K562 (cell line): ENCODE results near the gene GRIPAP1. TPM values are rescaled to one million over a fixed set of nuclear protein-coding genes. Genes with fewer than 3 reads are reported as not detected.

Experiments
- CHCHD3 ChIP-seq: fragments of 250-450 bp; sonication (Bioruptor Pico); IDR thresholded peaks from 2 replicates; pipeline ENCODE4 v2.1.2; 2022; ENCODE audit warnings: mild to moderate bottlenecking
- HCFC1 ChIP-seq: IDR thresholded peaks from 2 replicates; pipeline ENCODE4 v1.6.1; 2012; ENCODE audit warnings: low read depth, low read length, improper control_type of control experiment
- HLTF ChIP-seq: fragments of 450-650 bp; IDR thresholded peaks from 2 replicates; pipeline ENCODE4 v1.6.1; 2016
- PHB2 ChIP-seq: fragments of 450-650 bp; IDR thresholded peaks from 2 replicates; pipeline ENCODE4 v1.6.1; 2017; ENCODE audit warnings: low read depth
- PML ChIP-seq: IDR thresholded peaks from 2 replicates; pipeline ENCODE4 v1.6.1; 2012; ENCODE audit warnings: low read length, inconsistent platforms
- SIRT6 ChIP-seq: IDR thresholded peaks from one replicate; pipeline ENCODE4 v1.6.1; 2012; ENCODE audit warnings: low read depth, mild to moderate bottlenecking, control low read depth, inconsistent platforms, low read length, moderate library complexity
- STAG1 ChIP-seq: sonication (generic); formaldehyde crosslinking; IDR thresholded peaks from 2 replicates; pipeline ENCODE4 v1.5.0; 2020; ENCODE audit warnings: missing genetic modification reagents, borderline replicate concordance
- TCFL5 ChIP-seq: fragments of 250-450 bp; sonication (Bioruptor Pico); conservative IDR thresholded peaks from 2 replicates; pipeline ENCODE4 v1.6.1; 2021; ENCODE audit warnings: mild to moderate bottlenecking, moderate library complexity, matching md5 sums
- polyA plus RNA-seq, 8 experiments: library from polyadenylated mRNA; depleted of rRNA in 4 of 8; stranded (reverse) in 5 of 8; unstranded in 3 of 8; fragments of >200 nt; fragmentation: Nextera tagmentation in 2 of 8; fragmentation: Illumina TruSeq in 1 of 8; extraction: Ambion mirVana in 2 of 8; extraction: Trizol in 1 of 8; gene quantifications; 2 replicates each; pipeline versions ENCODE4 v1.2.1 to v1.2.3, GENCODE V29; 2011 to 2014; ENCODE audit warnings: inconsistent platforms in 1 of 8, missing spikeins in 1 of 8
- total RNA-seq, 7 experiments: library from RNA; depleted of rRNA in 6 of 7; stranded (reverse); fragments of >200 nt in 6 of 7; fragmentation: Illumina TruSeq in 2 of 7; extraction: Trizol in 2 of 7; gene quantifications; 2 replicates each; pipeline versions ENCODE4 v1.2.1 to v1.2.3, GENCODE V29; 2011 to 2021; ENCODE audit warnings: low replicate concordance in 1 of 7
- TF ChIP-seq, protein P1 (sequence below): fragments of 450-650 bp; IDR thresholded peaks from 2 replicates; pipeline ENCODE4 v1.6.1; 2016; ENCODE audit warnings: low read depth
- TF ChIP-seq, protein P2 (sequence below): fragments of 200-600 bp; sonication (generic); IDR thresholded peaks from one replicate; pipeline ENCODE4 v1.6.1; 2012; ENCODE audit warnings: mild to moderate bottlenecking, low read depth, low read length, inconsistent platforms

GRIPAP1 gene
- total and polyA plus RNA-seq, 9 of the 15 experiments (the other 6 are each of a cell fraction or from before 2014, with no cell fraction given) = 4.1 to 41.6 (median 24.0) TPM

DNA sequence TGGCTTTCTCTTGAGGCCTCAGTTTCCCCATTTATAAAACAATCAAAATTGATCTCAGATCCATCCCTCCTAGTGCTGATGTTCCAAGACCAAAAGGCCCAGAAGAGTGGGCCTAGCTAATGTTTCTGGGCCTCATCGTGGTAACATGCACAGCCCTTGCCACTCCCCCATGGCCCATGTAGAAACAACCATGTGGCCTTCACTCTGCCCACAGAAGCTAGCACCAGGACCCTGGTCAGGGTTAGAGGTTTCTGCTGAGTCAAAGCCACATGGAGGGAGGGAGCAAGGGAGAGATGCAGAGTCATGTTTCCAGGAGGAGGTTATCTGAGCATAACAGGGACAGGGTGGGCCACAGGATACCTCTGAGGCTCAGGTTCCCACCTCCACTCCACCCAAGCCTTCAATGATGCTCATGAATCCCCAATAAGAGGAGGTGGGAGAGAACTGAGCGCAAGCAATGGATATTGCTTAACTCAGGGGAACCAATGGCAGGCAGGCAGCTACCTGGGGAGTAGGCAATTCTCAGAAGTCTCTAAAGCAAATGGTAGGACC is 61.6 kb downstream of the GRIPAP1 start (continued):
- TF ChIP-seq, protein P1, sequence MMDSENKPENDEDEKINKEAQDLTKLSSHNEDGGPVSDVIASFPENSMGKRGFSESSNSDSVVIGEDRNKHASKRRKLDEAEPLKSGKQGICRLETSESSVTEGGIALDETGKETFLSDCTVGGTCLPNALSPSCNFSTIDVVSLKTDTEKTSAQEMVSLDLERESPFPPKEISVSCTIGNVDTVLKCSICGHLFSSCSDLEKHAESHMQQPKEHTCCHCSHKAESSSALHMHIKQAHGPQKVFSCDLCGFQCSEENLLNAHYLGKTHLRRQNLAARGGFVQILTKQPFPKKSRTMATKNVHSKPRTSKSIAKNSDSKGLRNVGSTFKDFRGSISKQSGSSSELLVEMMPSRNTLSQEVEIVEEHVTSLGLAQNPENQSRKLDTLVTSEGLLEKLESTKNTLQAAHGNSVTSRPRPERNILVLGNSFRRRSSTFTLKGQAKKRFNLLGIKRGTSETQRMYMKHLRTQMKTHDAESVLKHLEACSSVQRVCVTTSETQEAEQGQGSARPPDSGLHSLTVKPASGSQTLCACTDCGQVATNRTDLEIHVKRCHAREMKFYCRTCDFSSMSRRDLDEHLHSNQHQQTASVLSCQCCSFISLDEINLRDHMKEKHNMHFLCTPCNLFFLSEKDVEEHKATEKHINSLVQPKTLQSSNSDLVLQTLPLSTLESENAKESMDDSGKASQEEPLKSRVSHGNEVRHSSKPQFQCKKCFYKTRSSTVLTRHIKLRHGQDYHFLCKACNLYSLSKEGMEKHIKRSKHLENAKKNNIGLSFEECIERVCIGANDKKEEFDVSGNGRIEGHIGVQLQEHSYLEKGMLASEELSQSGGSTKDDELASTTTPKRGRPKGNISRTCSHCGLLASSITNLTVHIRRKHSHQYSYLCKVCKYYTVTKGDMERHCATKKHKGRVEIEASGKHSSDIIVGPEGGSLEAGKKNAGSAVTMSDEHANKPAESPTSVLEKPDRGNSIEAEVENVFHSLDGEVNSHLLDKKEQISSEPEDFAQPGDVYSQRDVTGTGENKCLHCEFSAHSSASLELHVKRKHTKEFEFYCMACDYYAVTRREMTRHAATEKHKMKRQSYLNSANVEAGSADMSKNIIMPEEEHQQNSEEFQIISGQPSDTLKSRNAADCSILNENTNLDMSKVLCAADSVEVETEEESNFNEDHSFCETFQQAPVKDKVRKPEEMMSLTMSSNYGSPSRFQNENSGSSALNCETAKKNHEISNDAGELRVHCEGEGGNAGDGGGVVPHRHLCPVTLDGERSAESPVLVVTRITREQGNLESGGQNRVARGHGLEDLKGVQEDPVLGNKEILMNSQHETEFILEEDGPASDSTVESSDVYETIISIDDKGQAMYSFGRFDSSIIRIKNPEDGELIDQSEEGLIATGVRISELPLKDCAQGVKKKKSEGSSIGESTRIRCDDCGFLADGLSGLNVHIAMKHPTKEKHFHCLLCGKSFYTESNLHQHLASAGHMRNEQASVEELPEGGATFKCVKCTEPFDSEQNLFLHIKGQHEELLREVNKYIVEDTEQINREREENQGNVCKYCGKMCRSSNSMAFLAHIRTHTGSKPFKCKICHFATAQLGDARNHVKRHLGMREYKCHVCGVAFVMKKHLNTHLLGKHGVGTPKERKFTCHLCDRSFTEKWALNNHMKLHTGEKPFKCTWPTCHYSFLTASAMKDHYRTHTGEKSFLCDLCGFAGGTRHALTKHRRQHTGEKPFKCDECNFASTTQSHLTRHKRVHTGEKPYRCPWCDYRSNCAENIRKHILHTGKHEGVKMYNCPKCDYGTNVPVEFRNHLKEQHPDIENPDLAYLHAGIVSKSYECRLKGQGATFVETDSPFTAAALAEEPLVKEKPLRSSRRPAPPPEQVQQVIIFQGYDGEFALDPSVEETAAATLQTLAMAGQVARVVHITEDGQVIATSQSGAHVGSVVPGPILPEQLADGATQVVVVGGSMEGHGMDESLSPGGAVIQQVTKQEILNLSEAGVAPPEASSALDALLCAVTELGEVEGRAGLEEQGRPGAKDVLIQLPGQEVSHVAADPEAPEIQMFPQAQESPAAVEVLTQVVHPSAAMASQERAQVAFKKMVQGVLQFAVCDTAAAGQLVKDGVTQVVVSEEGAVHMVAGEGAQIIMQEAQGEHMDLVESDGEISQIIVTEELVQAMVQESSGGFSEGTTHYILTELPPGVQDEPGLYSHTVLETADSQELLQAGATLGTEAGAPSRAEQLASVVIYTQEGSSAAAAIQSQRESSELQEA = no peak
- no peak for TF ChIP-seq SIRT6
- TF ChIP-seq, protein P2, sequence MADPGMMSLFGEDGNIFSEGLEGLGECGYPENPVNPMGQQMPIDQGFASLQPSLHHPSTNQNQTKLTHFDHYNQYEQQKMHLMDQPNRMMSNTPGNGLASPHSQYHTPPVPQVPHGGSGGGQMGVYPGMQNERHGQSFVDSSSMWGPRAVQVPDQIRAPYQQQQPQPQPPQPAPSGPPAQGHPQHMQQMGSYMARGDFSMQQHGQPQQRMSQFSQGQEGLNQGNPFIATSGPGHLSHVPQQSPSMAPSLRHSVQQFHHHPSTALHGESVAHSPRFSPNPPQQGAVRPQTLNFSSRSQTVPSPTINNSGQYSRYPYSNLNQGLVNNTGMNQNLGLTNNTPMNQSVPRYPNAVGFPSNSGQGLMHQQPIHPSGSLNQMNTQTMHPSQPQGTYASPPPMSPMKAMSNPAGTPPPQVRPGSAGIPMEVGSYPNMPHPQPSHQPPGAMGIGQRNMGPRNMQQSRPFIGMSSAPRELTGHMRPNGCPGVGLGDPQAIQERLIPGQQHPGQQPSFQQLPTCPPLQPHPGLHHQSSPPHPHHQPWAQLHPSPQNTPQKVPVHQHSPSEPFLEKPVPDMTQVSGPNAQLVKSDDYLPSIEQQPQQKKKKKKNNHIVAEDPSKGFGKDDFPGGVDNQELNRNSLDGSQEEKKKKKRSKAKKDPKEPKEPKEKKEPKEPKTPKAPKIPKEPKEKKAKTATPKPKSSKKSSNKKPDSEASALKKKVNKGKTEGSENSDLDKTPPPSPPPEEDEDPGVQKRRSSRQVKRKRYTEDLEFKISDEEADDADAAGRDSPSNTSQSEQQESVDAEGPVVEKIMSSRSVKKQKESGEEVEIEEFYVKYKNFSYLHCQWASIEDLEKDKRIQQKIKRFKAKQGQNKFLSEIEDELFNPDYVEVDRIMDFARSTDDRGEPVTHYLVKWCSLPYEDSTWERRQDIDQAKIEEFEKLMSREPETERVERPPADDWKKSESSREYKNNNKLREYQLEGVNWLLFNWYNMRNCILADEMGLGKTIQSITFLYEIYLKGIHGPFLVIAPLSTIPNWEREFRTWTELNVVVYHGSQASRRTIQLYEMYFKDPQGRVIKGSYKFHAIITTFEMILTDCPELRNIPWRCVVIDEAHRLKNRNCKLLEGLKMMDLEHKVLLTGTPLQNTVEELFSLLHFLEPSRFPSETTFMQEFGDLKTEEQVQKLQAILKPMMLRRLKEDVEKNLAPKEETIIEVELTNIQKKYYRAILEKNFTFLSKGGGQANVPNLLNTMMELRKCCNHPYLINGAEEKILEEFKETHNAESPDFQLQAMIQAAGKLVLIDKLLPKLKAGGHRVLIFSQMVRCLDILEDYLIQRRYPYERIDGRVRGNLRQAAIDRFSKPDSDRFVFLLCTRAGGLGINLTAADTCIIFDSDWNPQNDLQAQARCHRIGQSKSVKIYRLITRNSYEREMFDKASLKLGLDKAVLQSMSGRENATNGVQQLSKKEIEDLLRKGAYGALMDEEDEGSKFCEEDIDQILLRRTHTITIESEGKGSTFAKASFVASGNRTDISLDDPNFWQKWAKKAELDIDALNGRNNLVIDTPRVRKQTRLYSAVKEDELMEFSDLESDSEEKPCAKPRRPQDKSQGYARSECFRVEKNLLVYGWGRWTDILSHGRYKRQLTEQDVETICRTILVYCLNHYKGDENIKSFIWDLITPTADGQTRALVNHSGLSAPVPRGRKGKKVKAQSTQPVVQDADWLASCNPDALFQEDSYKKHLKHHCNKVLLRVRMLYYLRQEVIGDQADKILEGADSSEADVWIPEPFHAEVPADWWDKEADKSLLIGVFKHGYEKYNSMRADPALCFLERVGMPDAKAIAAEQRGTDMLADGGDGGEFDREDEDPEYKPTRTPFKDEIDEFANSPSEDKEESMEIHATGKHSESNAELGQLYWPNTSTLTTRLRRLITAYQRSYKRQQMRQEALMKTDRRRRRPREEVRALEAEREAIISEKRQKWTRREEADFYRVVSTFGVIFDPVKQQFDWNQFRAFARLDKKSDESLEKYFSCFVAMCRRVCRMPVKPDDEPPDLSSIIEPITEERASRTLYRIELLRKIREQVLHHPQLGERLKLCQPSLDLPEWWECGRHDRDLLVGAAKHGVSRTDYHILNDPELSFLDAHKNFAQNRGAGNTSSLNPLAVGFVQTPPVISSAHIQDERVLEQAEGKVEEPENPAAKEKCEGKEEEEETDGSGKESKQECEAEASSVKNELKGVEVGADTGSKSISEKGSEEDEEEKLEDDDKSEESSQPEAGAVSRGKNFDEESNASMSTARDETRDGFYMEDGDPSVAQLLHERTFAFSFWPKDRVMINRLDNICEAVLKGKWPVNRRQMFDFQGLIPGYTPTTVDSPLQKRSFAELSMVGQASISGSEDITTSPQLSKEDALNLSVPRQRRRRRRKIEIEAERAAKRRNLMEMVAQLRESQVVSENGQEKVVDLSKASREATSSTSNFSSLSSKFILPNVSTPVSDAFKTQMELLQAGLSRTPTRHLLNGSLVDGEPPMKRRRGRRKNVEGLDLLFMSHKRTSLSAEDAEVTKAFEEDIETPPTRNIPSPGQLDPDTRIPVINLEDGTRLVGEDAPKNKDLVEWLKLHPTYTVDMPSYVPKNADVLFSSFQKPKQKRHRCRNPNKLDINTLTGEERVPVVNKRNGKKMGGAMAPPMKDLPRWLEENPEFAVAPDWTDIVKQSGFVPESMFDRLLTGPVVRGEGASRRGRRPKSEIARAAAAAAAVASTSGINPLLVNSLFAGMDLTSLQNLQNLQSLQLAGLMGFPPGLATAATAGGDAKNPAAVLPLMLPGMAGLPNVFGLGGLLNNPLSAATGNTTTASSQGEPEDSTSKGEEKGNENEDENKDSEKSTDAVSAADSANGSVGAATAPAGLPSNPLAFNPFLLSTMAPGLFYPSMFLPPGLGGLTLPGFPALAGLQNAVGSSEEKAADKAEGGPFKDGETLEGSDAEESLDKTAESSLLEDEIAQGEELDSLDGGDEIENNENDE = no peak
- no peak for TF ChIP-seq PHB2
- TF ChIP-seq TCFL5 (CRISPR knock-in tag) = 0 out of 2 replicates have a peak, but pooled peaks have one; percentile 59
- TF ChIP-seq HLTF = no peak
- TF ChIP-seq HCFC1 = no peak
- TF ChIP-seq PML = peak; percentile 32; the same call in 1 of the 2 replicates
- TF ChIP-seq STAG1 (CRISPR knock-in tag) = no peak
- TF ChIP-seq CHCHD3 (CRISPR knock-in tag) = no peak
